BLaER1 treated with 17β-estradiol and CSF1 and Interleukin-3, amounts not matched to agents 10 nM and 100 nM (cell line): ENCODE data around the gene MEGF6.

Source experiments
- H3K27ac ChIP-seq, 11 experiments: shearing (Covaris generic); formaldehyde crosslinking; 2 replicates each; pipeline ENCODE4 v1.8.1; 2022
- H3K27me3 ChIP-seq, 11 experiments: shearing (Covaris generic); formaldehyde crosslinking; 2 replicates each; pipeline ENCODE4 v1.8.1; 2022
- H3K36me3 ChIP-seq, 11 experiments: shearing (Covaris generic); formaldehyde crosslinking; 2 replicates each; pipeline ENCODE4 v1.8.1; 2022
- H3K4me1 ChIP-seq, 10 experiments: shearing (Covaris generic); formaldehyde crosslinking; 2 replicates each; pipeline ENCODE4 v1.8.1; 2022
- H3K4me2 ChIP-seq, 11 experiments: shearing (Covaris generic); formaldehyde crosslinking; 2 replicates each; pipeline ENCODE4 v1.8.1; 2022
- H3K4me3 ChIP-seq, 10 experiments: shearing (Covaris generic); formaldehyde crosslinking; 2 replicates each; pipeline ENCODE4 v1.8.1; 2022
- H3K9ac ChIP-seq, 11 experiments: shearing (Covaris generic); formaldehyde crosslinking; 2 replicates each; pipeline ENCODE4 v1.8.1; 2022
- H3K9me3 ChIP-seq, 11 experiments: shearing (Covaris generic); formaldehyde crosslinking; replicated peaks in 1 of 11; 2 replicates each; pipeline ENCODE4 v1.8.1; 2022
- H4K20me1 ChIP-seq, 11 experiments: shearing (Covaris generic); formaldehyde crosslinking; 2 replicates each; pipeline ENCODE4 v1.8.1; 2022
- Cebpa-rat ChIP-seq, 11 experiments: shearing (Covaris generic); IDR thresholded peaks; 2 replicates each; pipeline ENCODE4 v1.8.1; 2022

Gene MEGF6

DNA sequence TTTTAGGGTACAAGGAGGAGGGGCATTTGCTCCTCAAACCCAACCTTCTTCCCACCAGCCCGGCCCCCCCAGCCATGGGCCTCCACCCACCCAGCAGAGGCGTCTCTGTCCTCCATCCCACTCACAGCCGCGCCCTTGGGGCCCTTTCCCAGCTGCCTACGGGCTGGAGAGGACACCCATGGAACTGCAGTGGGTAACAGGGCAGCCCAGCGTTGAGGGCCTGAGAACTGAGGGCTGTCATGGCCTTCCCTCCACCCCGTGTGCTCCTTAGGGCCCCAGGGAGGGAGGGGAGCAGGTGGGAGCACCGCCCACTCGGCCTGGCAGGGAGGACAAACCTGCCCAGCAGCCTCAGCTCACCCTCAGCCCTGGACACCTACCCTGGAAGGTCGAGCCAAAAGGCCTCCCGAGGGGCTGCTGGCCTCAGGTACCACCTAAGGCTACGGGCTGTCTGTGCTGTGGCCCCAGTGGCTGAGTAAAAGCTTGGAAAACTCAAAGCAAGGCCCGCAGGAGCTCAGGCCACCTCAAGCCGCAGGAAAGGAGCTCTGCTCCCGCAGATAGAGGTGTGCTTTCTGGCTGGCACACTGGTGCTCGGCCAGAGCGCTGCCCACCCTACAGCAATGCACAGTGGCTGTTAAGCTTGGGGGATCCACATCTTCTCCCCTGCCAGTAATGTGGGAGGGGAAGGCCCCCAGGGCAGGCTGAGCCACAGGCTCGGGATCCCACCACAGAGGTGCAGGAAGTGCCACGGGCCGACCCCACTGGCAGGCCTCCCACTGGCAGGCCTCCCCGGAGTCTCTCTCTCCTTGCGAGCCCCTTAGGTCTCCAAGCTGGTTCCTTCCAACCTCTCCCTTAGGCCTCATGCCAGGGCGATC, 159.1 kb downstream of the MEGF6 start:
- H3K27me3 ChIP-seq = peaks cover 0 to 10% (median 6%) of the 10 kb centered on the region in 11 experiments; a peak in 8 of 22 replicates
- peaks cover 0 to 24% (median 8%) of the 10 kb centered on the region in 11 experiments; a peak in 9 of 22 replicates for H4K20me1 ChIP-seq
- peaks cover 7 to 13% (median 11%) of the 10 kb centered on the region in 11 experiments; a peak in 17 of 22 replicates for H3K9me3 ChIP-seq
- H3K4me3 ChIP-seq = no peak overlapping the region
- no peak overlapping the region for H3K27ac ChIP-seq
- H3K4me2 ChIP-seq = peak overlapping the region in 2 of 11 experiments; percentile 84 to 98; a peak in 3 of 22 replicates
- H3K9ac ChIP-seq = peak overlapping the region; percentile 1 to 81 (median 48); a peak in 17 of 22 replicates
- H3K36me3 ChIP-seq = no peaks in the 10 kb centered on the region
- H3K4me1 ChIP-seq = peaks cover 10 to 44% (median 36%) of the 10 kb centered on the region in 10 experiments
- TF ChIP-seq Cebpa-rat (IDR thresholded peaks at IDR 0.05) = no peak

DNA sequence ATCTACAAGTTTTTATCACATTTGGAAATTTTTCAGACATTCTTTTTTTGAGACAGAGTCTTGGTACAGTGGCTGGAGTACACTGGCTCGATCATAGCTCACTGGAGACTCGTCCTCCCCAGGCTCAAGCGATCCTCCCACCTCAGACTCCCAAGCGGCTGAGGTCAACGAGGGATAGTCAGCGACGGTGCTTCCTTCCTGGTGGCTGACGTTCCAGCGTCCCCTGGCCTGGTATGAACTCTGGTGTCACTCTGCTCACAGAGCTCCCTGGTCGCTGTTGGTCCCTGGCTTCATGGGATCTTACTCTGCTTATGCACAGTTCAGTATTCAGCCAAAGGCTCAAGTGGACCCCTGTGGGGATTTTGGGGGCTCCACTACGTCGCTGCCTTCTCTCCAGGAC, 160.3 kb downstream of the MEGF6 start:
- H3K9me3 ChIP-seq = peaks cover 14 to 24% (median 19%) of the 10 kb centered on the region in 11 experiments
- H3K27me3 ChIP-seq = peaks cover 0 to 10% (median 6%) of the 10 kb centered on the region in 11 experiments; a peak in 8 of 22 replicates
- H3K4me1 ChIP-seq = peaks cover 5 to 31% (median 23%) of the 10 kb centered on the region in 10 experiments
- no peaks in the 10 kb centered on the region for H3K36me3 ChIP-seq
- no peak for TF ChIP-seq Cebpa-rat (IDR thresholded peaks at IDR 0.05)
- no peak overlapping the region for H3K4me3 ChIP-seq
- H3K27ac ChIP-seq = no peak overlapping the region
- H3K4me2 ChIP-seq = no peak overlapping the region
- peaks cover 0 to 21% (median 8%) of the 10 kb centered on the region in 11 experiments; a peak in 9 of 22 replicates for H4K20me1 ChIP-seq
- no peak overlapping the region for H3K9ac ChIP-seq

DNA sequence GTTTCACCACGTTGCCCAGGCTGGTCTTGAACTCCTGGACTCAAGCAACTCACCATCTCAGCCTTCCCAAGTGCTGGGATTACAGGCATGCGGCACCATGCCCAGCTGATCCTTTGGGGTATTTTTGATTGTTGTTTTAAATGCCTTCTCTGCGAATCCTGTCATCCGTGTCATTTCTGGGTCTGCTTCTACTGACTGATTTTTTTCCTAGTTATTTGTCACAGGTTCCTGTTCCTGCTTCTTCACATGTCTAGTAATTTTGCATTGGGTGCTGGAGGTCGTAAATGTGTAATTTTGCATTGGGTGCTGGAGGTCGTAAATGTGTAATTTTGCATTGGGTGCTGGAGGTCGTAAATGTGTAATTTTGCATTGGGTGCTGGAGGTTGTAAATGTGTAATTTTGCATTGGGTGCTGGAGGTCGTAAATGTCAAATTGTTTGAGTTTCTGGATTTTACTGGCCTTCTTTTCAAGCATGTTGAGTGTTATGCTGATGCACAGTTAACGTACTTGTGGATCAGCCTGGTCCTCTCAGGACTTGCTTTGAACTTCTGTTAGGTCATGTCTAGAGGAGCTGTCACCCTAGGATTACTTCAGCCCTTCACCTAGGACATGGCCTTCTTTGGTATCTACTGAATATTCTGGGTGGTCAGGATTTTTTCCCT, 161.0 kb downstream of the MEGF6 start:
- Histone ChIP-seq H3K4me3 (no peak overlapping the region), H4K20me1 (peaks cover 0 to 16% (median 8%) of the 10 kb centered on the region in 11 experiments; a peak in 9 of 22 replicates), H3K9ac (no peak overlapping the region), H3K4me2 (no peak overlapping the region), H3K27me3 (peaks cover 0 to 10% (median 6%) of the 10 kb centered on the region in 11 experiments; a peak in 8 of 22 replicates), H3K27ac (no peak overlapping the region), H3K36me3 (no peaks in the 10 kb centered on the region), H3K9me3 (peaks cover 19 to 30% (median 25%) of the 10 kb centered on the region in 11 experiments), H3K4me1 (peaks cover 4 to 25% (median 17%) of the 10 kb centered on the region in 10 experiments)
- no peak for TF ChIP-seq Cebpa-rat (IDR thresholded peaks at IDR 0.05)

DNA sequence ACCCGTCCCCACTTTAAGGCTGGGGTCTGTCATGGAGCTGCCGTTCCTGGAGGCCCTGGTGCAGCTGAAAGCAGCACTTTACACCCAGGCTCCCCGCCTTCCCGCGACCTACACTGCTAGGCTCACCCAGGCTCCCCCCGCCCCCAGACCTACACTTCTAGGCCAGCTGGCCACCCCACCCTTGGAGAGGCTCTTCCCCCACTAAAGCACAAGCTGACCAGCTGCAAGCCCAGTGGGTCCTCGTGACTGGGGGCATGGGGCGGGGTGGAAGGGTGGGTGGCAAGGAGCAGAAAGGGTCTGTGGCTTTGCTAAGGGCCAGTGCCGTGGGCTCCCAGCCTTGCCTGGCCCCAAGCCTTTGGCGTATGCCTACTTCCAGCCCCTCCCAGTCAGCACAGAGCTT, 166.6 kb downstream of the MEGF6 start:
- no peaks in the 10 kb centered on the region; a peak in 1 of 20 replicates for H3K4me1 ChIP-seq
- H3K27ac ChIP-seq = no peak overlapping the region
- H3K4me2 ChIP-seq = no peak overlapping the region
- no peak overlapping the region for H3K4me3 ChIP-seq
- 0 out of 22 replicates have a peak, but pooled peaks cover 0 to 4% (median 0%) of the 10 kb centered on the region in 11 experiments for H4K20me1 ChIP-seq
- peaks cover 0 to 14% (median 0%) of the 10 kb centered on the region in 11 experiments; a peak in 6 of 22 replicates for H3K27me3 ChIP-seq
- H3K9me3 ChIP-seq = peaks cover 19 to 30% (median 25%) of the 10 kb centered on the region in 11 experiments
- no peak for TF ChIP-seq Cebpa-rat (IDR thresholded peaks at IDR 0.05)
- no peak overlapping the region for H3K9ac ChIP-seq
- H3K36me3 ChIP-seq = no peaks in the 10 kb centered on the region

DNA sequence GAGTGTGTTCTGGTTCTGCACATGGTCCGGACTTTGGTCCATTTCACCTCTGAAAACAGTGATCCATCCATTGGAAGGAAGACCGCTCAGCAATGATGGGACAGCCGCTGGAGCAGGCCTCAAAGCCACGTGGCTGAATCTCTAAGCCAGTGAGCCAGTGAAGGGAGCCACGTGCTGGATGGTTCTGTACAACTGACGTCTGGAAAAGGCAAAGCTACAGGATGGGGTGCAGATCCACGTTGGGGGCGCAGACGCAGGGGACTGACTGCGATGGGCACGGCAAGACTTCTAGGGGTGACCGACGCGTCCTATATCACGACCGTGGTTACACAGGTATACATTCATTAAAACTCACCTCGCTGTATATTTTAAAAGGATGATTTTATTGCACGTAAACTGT, 167.0 kb downstream of the MEGF6 start:
- Histone ChIP-seq H3K4me1 (no peaks in the 10 kb centered on the region; a peak in 1 of 20 replicates), H3K27me3 (peaks cover 0 to 14% (median 0%) of the 10 kb centered on the region in 11 experiments; a peak in 6 of 22 replicates), H3K4me3 (no peak overlapping the region), H4K20me1 (0 out of 22 replicates have a peak, but pooled peaks cover 0 to 4% (median 0%) of the 10 kb centered on the region in 11 experiments), H3K9ac (no peak overlapping the region), H3K36me3 (no peaks in the 10 kb centered on the region), H3K4me2 (no peak overlapping the region), H3K9me3 (peaks cover 19 to 30% (median 25%) of the 10 kb centered on the region in 11 experiments), H3K27ac (no peak overlapping the region)
- TF ChIP-seq Cebpa-rat (IDR thresholded peaks at IDR 0.05) = no peak

DNA sequence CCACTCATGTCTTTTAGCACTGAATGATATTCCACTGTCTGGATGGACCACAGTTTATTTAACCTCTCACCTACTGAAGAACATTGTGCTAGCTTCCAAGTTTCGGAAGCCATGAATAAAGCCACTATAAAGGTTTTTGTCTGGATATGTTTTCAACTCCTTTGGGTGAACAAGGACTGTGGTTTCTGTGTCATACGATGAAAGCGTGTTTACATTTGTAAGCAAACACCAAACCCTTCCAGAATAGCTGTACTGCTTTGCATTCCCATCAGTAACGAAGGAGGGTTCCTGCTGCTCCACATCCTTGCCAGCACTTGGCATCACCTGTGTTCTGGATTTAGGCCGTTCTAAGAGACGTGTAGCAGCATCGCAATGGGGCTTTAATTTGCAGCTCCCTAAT, 167.5 kb downstream of the MEGF6 start:
- Histone ChIP-seq H3K27ac (no peak overlapping the region), H3K4me1 (no peaks in the 10 kb centered on the region; a peak in 1 of 20 replicates), H3K4me2 (no peak overlapping the region), H3K36me3 (no peaks in the 10 kb centered on the region), H3K27me3 (peaks cover 0 to 14% (median 0%) of the 10 kb centered on the region in 11 experiments; a peak in 6 of 22 replicates), H3K9me3 (peaks cover 19 to 30% (median 25%) of the 10 kb centered on the region in 11 experiments), H3K4me3 (no peak overlapping the region), H4K20me1 (peaks cover 0 to 4% (median 0%) of the 10 kb centered on the region in 11 experiments; a peak in 1 of 22 replicates), H3K9ac (no peak overlapping the region)
- no peak for TF ChIP-seq Cebpa-rat (IDR thresholded peaks at IDR 0.05)

DNA sequence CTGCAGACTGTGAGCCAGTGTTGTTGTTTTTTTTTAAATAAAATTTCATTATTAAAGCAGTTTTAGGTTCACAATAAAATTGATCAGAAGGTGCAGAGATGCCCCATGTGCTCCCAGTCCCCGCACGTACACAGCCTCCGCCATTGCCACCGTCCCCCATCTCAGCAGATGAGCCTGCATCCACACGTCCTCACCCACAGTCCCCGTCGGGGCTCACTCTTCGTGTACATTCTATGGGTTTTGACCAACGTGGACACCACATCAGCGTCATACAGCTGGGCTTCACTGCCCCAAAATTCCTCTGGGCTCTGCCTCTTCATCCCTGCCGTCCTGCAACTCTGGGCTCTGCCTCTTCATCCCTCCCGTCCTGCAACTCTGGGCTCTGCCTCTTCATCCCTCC, 168.4 kb downstream of the MEGF6 start:
- TF ChIP-seq Cebpa-rat (IDR thresholded peaks at IDR 0.05) = no peak
- H3K9me3 ChIP-seq = peaks cover 17 to 25% (median 20%) of the 10 kb centered on the region in 11 experiments
- H3K4me1 ChIP-seq = no peaks in the 10 kb centered on the region; a peak in 1 of 20 replicates
- peaks cover 0 to 5% (median 0%) of the 10 kb centered on the region in 11 experiments; a peak in 1 of 22 replicates for H4K20me1 ChIP-seq
- H3K36me3 ChIP-seq = no peaks in the 10 kb centered on the region
- H3K27ac ChIP-seq = no peak overlapping the region
- H3K4me3 ChIP-seq = no peak overlapping the region
- peaks cover 0 to 14% (median 0%) of the 10 kb centered on the region in 11 experiments; a peak in 6 of 22 replicates for H3K27me3 ChIP-seq
- no peak overlapping the region for H3K4me2 ChIP-seq
- H3K9ac ChIP-seq = no peak overlapping the region

DNA sequence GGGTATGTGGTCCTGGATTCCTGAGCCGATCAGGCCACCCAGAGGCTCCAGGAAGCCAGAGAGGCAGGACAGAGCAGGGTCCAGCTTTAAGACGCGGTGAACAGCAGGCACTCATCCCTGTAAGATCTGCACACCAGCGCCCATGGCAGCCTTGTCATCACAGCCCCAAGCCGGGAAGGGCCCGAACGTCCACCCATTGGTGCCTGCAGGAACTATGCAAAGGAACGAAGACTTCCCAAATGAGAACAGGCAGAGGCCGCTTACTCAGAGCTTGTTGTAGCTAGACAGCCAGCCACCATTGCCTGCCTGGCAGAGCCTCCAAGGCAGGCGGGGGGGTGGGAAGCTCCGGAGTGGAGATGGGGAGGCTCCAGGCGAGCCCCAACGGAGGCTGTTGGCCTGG, 169.0 kb downstream of the MEGF6 start:
- Histone ChIP-seq H3K27ac (no peak overlapping the region), H3K4me3 (no peak overlapping the region), H4K20me1 (peaks cover 0 to 5% (median 0%) of the 10 kb centered on the region in 11 experiments; a peak in 2 of 22 replicates), H3K9ac (no peak overlapping the region), H3K9me3 (peaks cover 11 to 19% (median 15%) of the 10 kb centered on the region in 11 experiments; a peak in 21 of 22 replicates), H3K4me2 (no peak overlapping the region), H3K36me3 (no peaks in the 10 kb centered on the region), H3K4me1 (no peaks in the 10 kb centered on the region; a peak in 1 of 20 replicates), H3K27me3 (peaks cover 0 to 14% (median 0%) of the 10 kb centered on the region in 11 experiments; a peak in 6 of 22 replicates)
- no peak for TF ChIP-seq Cebpa-rat (IDR thresholded peaks at IDR 0.05)
